Measurements from ENCODE around the gene RBM5.

RBM5 gene

DNA sequence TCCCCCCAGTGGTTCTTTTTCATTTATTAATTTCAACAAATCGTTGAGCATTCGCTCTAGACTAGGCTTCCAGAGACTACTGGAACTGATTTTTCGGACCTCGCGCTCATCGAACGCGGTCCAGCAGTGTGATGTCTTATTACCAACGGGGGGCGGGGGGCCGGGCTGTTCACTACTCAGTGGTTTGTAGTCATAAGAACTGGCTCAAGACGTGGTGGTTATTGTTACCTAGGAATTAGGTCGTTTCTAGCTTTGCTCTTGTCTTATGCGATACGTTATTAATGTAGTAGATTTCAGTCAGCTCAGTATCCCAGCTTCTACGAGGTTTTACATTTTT lies 858 bp downstream of the RBM5 start:
- Histone ChIP-seq H3K36me3 (peaks cover 44 to 47% (median 45%) of the 10 kb centered on the region in 11 experiments), H3K4me1 (peaks cover 17 to 23% (median 20%) of the 10 kb centered on the region in 10 experiments), H3K9me3 (replicated peaks in 1 of 11) (peaks cover 0 to 5% (median 0%) of the 10 kb centered on the region in 11 experiments; a peak in 2 of 22 replicates), H4K20me1 (peaks cover 41 to 55% (median 50%) of the 10 kb centered on the region in 11 experiments), H3K9ac (peak overlapping the region; percentile 95 to 100 (median 99)), H3K27ac (peak overlapping the region; percentile 97 to 100 (median 98)), H3K27me3 (no peaks in the 10 kb centered on the region), H3K4me2 (peak overlapping the region; percentile 76 to 97 (median 84)), H3K4me3 (peak overlapping the region; percentile 87 to 100 (median 91))
- TF ChIP-seq Cebpa-rat (IDR thresholded peaks at IDR 0.05): no peak

DNA sequence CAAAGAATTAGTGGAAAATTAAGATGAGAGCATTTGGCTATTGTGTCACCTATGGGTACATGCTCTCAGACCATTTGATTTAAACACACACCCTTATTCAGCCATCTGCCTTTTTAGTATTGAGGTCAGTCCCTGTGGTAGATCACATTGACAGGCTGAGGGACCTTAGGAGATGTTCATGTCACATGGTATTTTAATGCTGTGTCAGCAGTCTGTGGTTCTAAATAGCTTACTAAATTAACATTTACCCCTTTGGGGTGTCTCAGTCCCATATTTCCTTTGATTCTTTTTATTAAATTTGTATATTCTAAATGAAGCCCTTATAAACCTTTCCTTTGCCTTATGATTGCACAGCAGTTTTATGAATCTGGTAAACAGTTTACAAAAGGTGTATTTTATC lies 2.3 kb downstream of the RBM5 start:
- Histone ChIP-seq H3K4me2 (peak overlapping the region; percentile 76 to 97 (median 84)), H3K9me3 (replicated peaks in 1 of 11) (peaks cover 0 to under 1% (median 0%) of the 10 kb centered on the region in 11 experiments; a peak in 2 of 22 replicates), H3K4me1 (peaks cover 17 to 23% (median 20%) of the 10 kb centered on the region in 10 experiments), H3K36me3 (peaks cover 58 to 61% (median 59%) of the 10 kb centered on the region in 11 experiments), H3K4me3 (peak overlapping the region; percentile 87 to 100 (median 91); a peak in 19 of 20 replicates), H4K20me1 (peaks cover 54 to 69% (median 64%) of the 10 kb centered on the region in 11 experiments), H3K9ac (peak overlapping the region; percentile 95 to 100 (median 99); a peak in 21 of 22 replicates), H3K27me3 (no peaks in the 10 kb centered on the region), H3K27ac (peak overlapping the region in 2 of 11 experiments; percentile 97 to 100; a peak in 4 of 22 replicates)
- no peak for TF ChIP-seq Cebpa-rat (IDR thresholded peaks at IDR 0.05)

DNA sequence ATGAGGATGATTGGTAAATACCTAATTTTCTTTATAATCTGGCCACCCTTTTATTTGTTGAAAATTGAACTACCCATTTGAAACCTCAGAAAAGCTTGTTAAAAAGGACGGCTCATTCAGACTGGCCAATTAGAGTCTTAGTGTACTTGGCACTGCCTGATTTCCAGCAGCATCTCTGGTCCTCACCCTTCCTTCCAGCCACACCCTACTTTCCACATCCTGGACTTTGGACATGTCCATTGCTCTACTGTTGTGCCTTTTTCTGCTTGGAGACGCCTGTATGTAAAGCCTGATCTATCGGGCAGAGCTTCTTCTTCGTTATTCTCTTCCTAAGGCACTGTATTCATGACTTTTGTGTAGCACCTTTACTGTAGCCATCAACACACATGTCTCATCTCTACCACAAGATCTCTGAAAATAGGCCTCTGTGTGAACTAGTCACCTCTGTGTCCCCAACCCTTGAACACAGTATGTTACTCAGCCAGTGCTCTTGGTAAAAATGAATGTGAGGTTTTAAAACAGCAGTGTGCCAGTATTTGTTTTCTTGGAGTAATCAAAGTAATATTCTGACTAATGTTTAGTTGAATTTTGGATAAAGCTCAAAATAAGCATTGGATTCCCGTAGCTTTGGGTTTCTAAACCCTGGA lies 6.8 kb downstream of the RBM5 start:
- H3K4me2 ChIP-seq: no peak overlapping the region
- peaks cover 100% of the 10 kb centered on the region in 11 experiments for H3K36me3 ChIP-seq
- peaks cover 82 to 100% (median 98%) of the 10 kb centered on the region in 11 experiments for H4K20me1 ChIP-seq

DNA sequence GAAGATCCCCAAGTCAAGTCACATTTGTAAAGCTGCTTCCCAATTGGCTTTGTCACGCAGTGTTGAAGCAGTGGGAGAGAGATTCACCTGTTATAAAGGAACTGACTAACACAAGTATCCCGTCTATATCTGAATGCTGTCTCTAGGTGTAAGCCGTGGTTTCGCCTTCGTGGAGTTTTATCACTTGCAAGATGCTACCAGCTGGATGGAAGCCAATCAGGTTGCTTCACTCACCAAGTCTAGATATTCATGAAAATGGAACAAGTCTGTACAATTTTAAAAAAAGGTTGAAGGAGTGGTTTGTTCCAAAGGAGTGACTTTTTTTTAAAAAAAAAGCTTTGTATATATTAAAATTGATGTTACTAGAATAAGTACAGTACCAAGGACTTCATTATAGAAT lies 11.7 kb downstream of the RBM5 start:
- peaks cover 100% of the 10 kb centered on the region in 11 experiments for H3K36me3 ChIP-seq
- no peak overlapping the region for H3K27ac ChIP-seq
- TF ChIP-seq Cebpa-rat (IDR thresholded peaks at IDR 0.05): no peak
- H3K9me3 ChIP-seq (replicated peaks in 1 of 11): no peaks in the 10 kb centered on the region
- no peak overlapping the region for H3K4me3 ChIP-seq
- H3K27me3 ChIP-seq: no peaks in the 10 kb centered on the region
- peaks cover 0 to 5% (median 0%) of the 10 kb centered on the region in 10 experiments; a peak in 2 of 20 replicates for H3K4me1 ChIP-seq
- no peak overlapping the region for H3K9ac ChIP-seq
- H4K20me1 ChIP-seq: peaks cover 43 to 99% (median 88%) of the 10 kb centered on the region in 11 experiments
- no peak overlapping the region for H3K4me2 ChIP-seq

More for the DNA sequence above, 6.8 kb downstream of the RBM5 start:
- H3K27me3 ChIP-seq: no peaks in the 10 kb centered on the region
- no peak for TF ChIP-seq Cebpa-rat (IDR thresholded peaks at IDR 0.05)
- H3K27ac ChIP-seq: no peak overlapping the region
- H3K4me3 ChIP-seq: no peak overlapping the region
- no peaks in the 10 kb centered on the region for H3K9me3 ChIP-seq (replicated peaks in 1 of 11)
- H3K4me1 ChIP-seq: peaks cover 10 to 13% (median 11%) of the 10 kb centered on the region in 10 experiments
- H3K9ac ChIP-seq: no peak overlapping the region

DNA sequence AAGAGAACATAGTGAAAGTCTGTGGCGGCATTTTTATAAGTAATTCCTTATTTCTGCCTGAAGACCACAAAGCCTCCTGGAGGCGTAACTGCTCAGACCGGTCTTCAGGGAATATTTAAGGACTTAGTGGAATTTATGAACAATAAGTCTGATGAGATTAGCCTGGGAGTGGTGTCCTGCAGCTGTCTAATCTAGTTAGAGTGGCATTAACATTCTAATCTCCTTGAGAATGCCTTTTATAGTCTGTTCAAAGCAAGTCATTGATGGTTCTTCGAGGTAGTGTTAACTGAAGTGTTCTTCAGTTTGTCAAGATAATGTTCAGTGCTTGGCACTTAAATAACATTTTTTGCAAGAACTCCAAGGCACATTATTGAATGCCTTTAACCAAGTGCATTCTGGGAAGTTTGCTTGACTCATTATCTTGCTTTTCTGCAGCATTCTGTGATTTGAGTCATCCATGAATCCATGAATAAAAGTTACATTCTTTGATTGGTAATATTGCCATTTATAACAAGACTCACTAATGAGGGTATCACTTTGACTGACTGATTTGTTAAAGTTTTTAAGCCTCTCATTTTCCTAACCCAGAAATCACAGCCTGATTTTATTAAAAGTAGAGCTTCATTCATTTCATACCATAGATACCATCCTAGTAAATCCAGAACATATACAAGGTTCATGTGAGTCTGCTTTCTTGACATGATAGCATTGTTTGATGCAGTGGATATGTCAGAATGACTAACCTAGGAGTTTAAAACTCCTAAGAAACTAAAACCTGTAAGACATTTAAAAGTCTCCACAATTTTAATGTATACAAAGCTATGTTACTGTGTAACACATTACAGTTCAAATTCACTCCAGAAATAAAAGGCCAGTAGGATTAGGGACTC lies 12.5 kb downstream of the RBM5 start:
- peaks cover 100% of the 10 kb centered on the region in 11 experiments for H3K36me3 ChIP-seq
- H3K9ac ChIP-seq: no peak overlapping the region
- H3K27ac ChIP-seq: no peak overlapping the region
- no peak for TF ChIP-seq Cebpa-rat (IDR thresholded peaks at IDR 0.05)
- peaks cover 35 to 99% (median 88%) of the 10 kb centered on the region in 11 experiments for H4K20me1 ChIP-seq
- H3K4me3 ChIP-seq: no peak overlapping the region
- no peaks in the 10 kb centered on the region for H3K9me3 ChIP-seq (replicated peaks in 1 of 11)
- no peak overlapping the region for H3K4me2 ChIP-seq
- H3K4me1 ChIP-seq: peaks cover 0 to 5% (median 0%) of the 10 kb centered on the region in 10 experiments; a peak in 4 of 20 replicates
- no peaks in the 10 kb centered on the region for H3K27me3 ChIP-seq

DNA sequence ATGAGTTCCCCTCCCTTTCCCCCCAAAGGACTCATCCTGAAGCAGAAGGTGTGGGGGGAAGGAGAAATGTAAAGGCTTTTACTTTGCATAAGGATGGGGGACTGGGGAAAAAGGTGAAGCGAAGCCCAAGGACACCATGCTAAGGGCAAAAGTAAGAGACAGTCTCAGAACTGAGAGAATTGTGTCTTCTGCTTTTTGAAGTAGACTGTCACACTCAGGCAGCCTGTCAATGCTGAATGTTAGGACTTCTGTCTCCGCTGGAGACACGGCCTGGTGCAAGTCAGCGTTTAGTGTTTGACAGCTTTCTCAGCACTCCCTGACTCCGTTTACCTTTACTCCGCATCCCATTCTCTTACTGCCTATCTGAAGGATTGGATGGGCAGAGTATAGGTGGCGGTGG lies 13.8 kb downstream of the RBM5 start:
- Histone ChIP-seq H3K36me3 (peaks cover 100% of the 10 kb centered on the region in 11 experiments), H4K20me1 (peaks cover 21 to 99% (median 79%) of the 10 kb centered on the region in 11 experiments), H3K4me3 (no peak overlapping the region), H3K9me3 (replicated peaks in 1 of 11) (no peaks in the 10 kb centered on the region), H3K4me1 (peaks cover 9 to 19% (median 12%) of the 10 kb centered on the region in 10 experiments; a peak in 18 of 20 replicates), H3K27ac (no peak overlapping the region), H3K27me3 (no peaks in the 10 kb centered on the region), H3K9ac (no peak overlapping the region), H3K4me2 (no peak overlapping the region)
- TF ChIP-seq Cebpa-rat (IDR thresholded peaks at IDR 0.05): no peak

DNA sequence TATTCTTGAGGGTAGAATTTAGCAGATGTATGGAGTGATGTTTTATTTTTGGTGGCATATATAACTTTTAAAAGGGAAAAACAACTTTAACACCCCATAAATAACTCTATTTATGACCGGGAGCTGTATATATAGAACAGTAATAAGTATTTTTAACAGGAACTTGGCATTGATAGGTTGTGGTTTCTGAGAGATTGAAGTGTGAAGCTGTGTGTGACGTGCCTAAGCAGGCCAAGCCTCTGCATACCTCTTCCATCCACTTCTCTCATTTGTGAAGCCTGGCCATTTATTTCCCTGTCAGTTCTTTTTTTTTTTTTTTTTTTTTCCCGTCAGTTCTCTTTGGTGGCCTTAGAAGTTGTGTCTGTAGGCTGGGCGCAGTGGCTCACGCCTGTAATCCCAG lies 23.0 kb downstream of the RBM5 start:
- Histone ChIP-seq H3K4me2 (peak overlapping the region in 8 of 11 experiments; percentile 57 to 84 (median 72); a peak in 16 of 22 replicates), H3K27ac (peak overlapping the region in 8 of 11 experiments; percentile 65 to 87 (median 78); a peak in 15 of 22 replicates), H3K27me3 (no peaks in the 10 kb centered on the region), H3K9ac (peak overlapping the region in 10 of 11 experiments; percentile 3 to 74 (median 44); a peak in 15 of 22 replicates), H3K9me3 (replicated peaks in 1 of 11) (no peaks in the 10 kb centered on the region), H3K4me3 (0 out of 20 replicates have a peak overlapping the region, but pooled peaks of 1 of the 10 experiments have one; percentile 5), H3K36me3 (peaks cover 95 to 100% (median 100%) of the 10 kb centered on the region in 11 experiments), H3K4me1 (peaks cover 35 to 63% (median 59%) of the 10 kb centered on the region in 10 experiments), H4K20me1 (peaks cover 10 to 100% (median 66%) of the 10 kb centered on the region in 11 experiments; a peak in 20 of 22 replicates)
- TF ChIP-seq Cebpa-rat (IDR thresholded peaks at IDR 0.05): no peak

DNA sequence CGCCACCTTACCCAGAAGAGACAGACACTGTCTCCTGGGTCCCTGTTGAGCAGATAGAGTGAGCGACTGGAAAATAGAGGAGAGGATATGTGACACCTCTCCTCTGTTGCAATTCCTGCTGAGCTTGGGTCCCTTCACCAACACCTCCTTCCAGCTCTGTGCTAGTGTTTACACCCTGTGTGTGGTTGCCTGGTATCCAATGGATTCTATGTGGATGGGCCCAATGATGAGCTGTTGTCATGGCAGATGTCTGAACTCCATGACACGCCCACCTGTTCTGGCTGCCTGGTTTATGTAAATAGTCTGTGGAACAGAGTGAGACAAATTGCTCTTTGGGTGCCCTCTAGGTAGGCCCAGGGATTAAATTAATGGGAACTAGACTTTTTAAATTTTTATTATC lies 23.7 kb downstream of the RBM5 start:
- H3K27ac ChIP-seq: peak overlapping the region in 8 of 11 experiments; percentile 65 to 87 (median 78); a peak in 6 of 22 replicates
- H3K36me3 ChIP-seq: peaks cover 95 to 100% (median 100%) of the 10 kb centered on the region in 11 experiments
- no peaks in the 10 kb centered on the region for H3K27me3 ChIP-seq
- H3K4me3 ChIP-seq: no peak overlapping the region
- H3K4me2 ChIP-seq: peak overlapping the region in 7 of 11 experiments; percentile 59 to 84 (median 72); a peak in 11 of 22 replicates
- no peaks in the 10 kb centered on the region for H3K9me3 ChIP-seq (replicated peaks in 1 of 11)
- no peak for TF ChIP-seq Cebpa-rat (IDR thresholded peaks at IDR 0.05)
- H3K9ac ChIP-seq: peak overlapping the region in 1 of 11 experiments; percentile 70; a peak in 1 of 22 replicates
- H3K4me1 ChIP-seq: peaks cover 28 to 56% (median 52%) of the 10 kb centered on the region in 10 experiments
- peaks cover 10 to 100% (median 69%) of the 10 kb centered on the region in 11 experiments; a peak in 21 of 22 replicates for H4K20me1 ChIP-seq
